BLaER1 (cell line): ENCODE measurements around the gene ZNF407.

Experiments
- H3K27ac ChIP-seq: shearing (Covaris generic); formaldehyde crosslinking; 2 replicates; pipeline ENCODE4 v1.8.1; 2022
- H3K27me3 ChIP-seq: shearing (Covaris generic); formaldehyde crosslinking; 2 replicates; pipeline ENCODE4 v1.8.1; 2022
- H3K36me3 ChIP-seq: shearing (Covaris generic); formaldehyde crosslinking; 2 replicates; pipeline ENCODE4 v1.8.1; 2022
- H3K4me1 ChIP-seq: shearing (Covaris generic); formaldehyde crosslinking; 2 replicates; pipeline ENCODE4 v1.8.1; 2022
- H3K4me2 ChIP-seq: shearing (Covaris generic); formaldehyde crosslinking; 2 replicates; pipeline ENCODE4 v1.8.1; 2022
- H3K4me3 ChIP-seq: shearing (Covaris generic); formaldehyde crosslinking; 2 replicates; pipeline ENCODE4 v1.8.1; 2022
- H3K9ac ChIP-seq: shearing (Covaris generic); formaldehyde crosslinking; 2 replicates; pipeline ENCODE4 v1.8.1; 2022
- H3K9me3 ChIP-seq: shearing (Covaris generic); formaldehyde crosslinking; 2 replicates; pipeline ENCODE4 v1.8.1; 2022
- H4K20me1 ChIP-seq: shearing (Covaris generic); formaldehyde crosslinking; 2 replicates; pipeline ENCODE4 v1.8.1; 2022
- Cebpa-rat ChIP-seq: shearing (Covaris generic); IDR thresholded peaks from 2 replicates; pipeline ENCODE4 v1.8.1; 2022

Gene ZNF407

GRCh38 chr18:74929110-74929509 lies 331.4 kb downstream of the ZNF407 start:
- Histone ChIP-seq H4K20me1 (no peaks in the 10 kb centered on the region), H3K4me2 (no peak overlapping the region), H3K36me3 (peaks cover 7% of the 10 kb centered on the region; the same call in 1 of the 2 replicates), H3K27me3 (no peaks in the 10 kb centered on the region), H3K4me3 (no peak overlapping the region), H3K9ac (no peak overlapping the region), H3K27ac (no peak overlapping the region), H3K4me1 (no peaks in the 10 kb centered on the region), H3K9me3 (no peaks in the 10 kb centered on the region)
- no peak for TF ChIP-seq Cebpa-rat

- no peaks in the 10 kb centered on the region for H3K27me3 ChIP-seq
- TF ChIP-seq Cebpa-rat: no peak
- no peaks in the 10 kb centered on the region for H4K20me1 ChIP-seq
- H3K9me3 ChIP-seq: no peaks in the 10 kb centered on the region
- H3K27ac ChIP-seq: no peak overlapping the region
- H3K36me3 ChIP-seq: peaks cover 7% of the 10 kb centered on the region; the same call in 1 of the 2 replicates
- H3K4me1 ChIP-seq: no peaks in the 10 kb centered on the region
- no peak overlapping the region for H3K4me3 ChIP-seq
- no peak overlapping the region for H3K9ac ChIP-seq
- H3K4me2 ChIP-seq: no peak overlapping the region
Observed at GRCh38 chr18:74930616-74931015, 332.9 kb downstream of the ZNF407 start.

GRCh38 chr18:74933930-74934329 lies 336.3 kb downstream of the ZNF407 start:
- Histone ChIP-seq H3K9me3 (no peaks in the 10 kb centered on the region), H3K27ac (no peak overlapping the region), H3K4me3 (no peak overlapping the region), H3K4me2 (no peak overlapping the region), H3K36me3 (peaks cover 7% of the 10 kb centered on the region; the same call in 1 of the 2 replicates), H3K9ac (no peak overlapping the region), H3K4me1 (no peaks in the 10 kb centered on the region), H4K20me1 (no peaks in the 10 kb centered on the region), H3K27me3 (no peaks in the 10 kb centered on the region)
- TF ChIP-seq Cebpa-rat: no peak

- Histone ChIP-seq H3K36me3 (peaks cover 7% of the 10 kb centered on the region; the same call in 1 of the 2 replicates), H3K4me1 (no peaks in the 10 kb centered on the region), H3K4me2 (no peak overlapping the region), H3K27me3 (no peaks in the 10 kb centered on the region), H3K27ac (no peak overlapping the region), H3K9me3 (no peaks in the 10 kb centered on the region), H3K4me3 (no peak overlapping the region), H4K20me1 (no peaks in the 10 kb centered on the region), H3K9ac (no peak overlapping the region)
- no peak for TF ChIP-seq Cebpa-rat
Observed at GRCh38 chr18:74935434-74935833, 337.8 kb downstream of the ZNF407 start.

- no peak overlapping the region for H3K4me3 ChIP-seq
- H3K27ac ChIP-seq: no peak overlapping the region
- no peaks in the 10 kb centered on the region for H4K20me1 ChIP-seq
- H3K4me2 ChIP-seq: no peak overlapping the region
- TF ChIP-seq Cebpa-rat: no peak
- H3K9me3 ChIP-seq: no peaks in the 10 kb centered on the region
- H3K9ac ChIP-seq: no peak overlapping the region
- peaks cover 7% of the 10 kb centered on the region; the same call in 1 of the 2 replicates for H3K36me3 ChIP-seq
- no peaks in the 10 kb centered on the region; the same call in 1 of the 2 replicates for H3K4me1 ChIP-seq
- H3K27me3 ChIP-seq: no peaks in the 10 kb centered on the region
Observed at GRCh38 chr18:74936343-74936742, 338.7 kb downstream of the ZNF407 start.

- H3K9ac ChIP-seq: no peak overlapping the region
- no peak overlapping the region for H3K4me3 ChIP-seq
- no peaks in the 10 kb centered on the region for H3K9me3 ChIP-seq
- no peak overlapping the region for H3K4me2 ChIP-seq
- TF ChIP-seq Cebpa-rat: no peak
- no peaks in the 10 kb centered on the region for H3K27me3 ChIP-seq
- H4K20me1 ChIP-seq: no peaks in the 10 kb centered on the region
- H3K27ac ChIP-seq: no peak overlapping the region
- peaks cover 8% of the 10 kb centered on the region for H3K4me1 ChIP-seq
- H3K36me3 ChIP-seq: peaks cover 7% of the 10 kb centered on the region; the same call in 1 of the 2 replicates
Observed at GRCh38 chr18:74937291-74937690, 339.6 kb downstream of the ZNF407 start.

- Histone ChIP-seq H3K36me3 (no peaks in the 10 kb centered on the region; the same call in 1 of the 2 replicates), H4K20me1 (no peaks in the 10 kb centered on the region), H3K4me3 (no peak overlapping the region), H3K27ac (0 out of 2 replicates have a peak overlapping the region, but pooled peaks have one; percentile 3), H3K4me1 (peaks cover 20% of the 10 kb centered on the region), H3K9me3 (no peaks in the 10 kb centered on the region), H3K4me2 (no peak overlapping the region), H3K27me3 (no peaks in the 10 kb centered on the region), H3K9ac (no peak overlapping the region)
- TF ChIP-seq Cebpa-rat: no peak
Observed at GRCh38 chr18:74940856-74941255, 343.2 kb downstream of the ZNF407 start.

- Histone ChIP-seq H3K36me3 (no peaks in the 10 kb centered on the region; the same call in 1 of the 2 replicates), H3K27me3 (no peaks in the 10 kb centered on the region), H3K4me1 (peaks cover 20% of the 10 kb centered on the region), H3K9ac (no peak overlapping the region), H3K27ac (peak overlapping the region; percentile 51; the same call in 1 of the 2 replicates), H3K4me2 (peak overlapping the region; percentile 58), H3K4me3 (no peak overlapping the region), H4K20me1 (no peaks in the 10 kb centered on the region), H3K9me3 (no peaks in the 10 kb centered on the region)
- TF ChIP-seq Cebpa-rat: no peak
Observed at GRCh38 chr18:74942319-74942910, 344.7 kb downstream of the ZNF407 start.

GRCh38 chr18:74944676-74945075 lies 347.0 kb downstream of the ZNF407 start:
- H3K4me1 ChIP-seq: peaks cover 20% of the 10 kb centered on the region
- no peak for TF ChIP-seq Cebpa-rat

GRCh38 chr18:74945774-74946545 lies 348.3 kb downstream of the ZNF407 start:
- Histone ChIP-seq H3K4me3 (no peak overlapping the region), H3K36me3 (no peaks in the 10 kb centered on the region), H3K4me2 (no peak overlapping the region), H3K27me3 (no peaks in the 10 kb centered on the region), H4K20me1 (no peaks in the 10 kb centered on the region), H3K4me1 (peaks cover 20% of the 10 kb centered on the region), H3K9me3 (no peaks in the 10 kb centered on the region), H3K9ac (no peak overlapping the region), H3K27ac (no peak overlapping the region)
- TF ChIP-seq Cebpa-rat: no peak

More at GRCh38 chr18:74944676-74945075, 347.0 kb downstream of the ZNF407 start:
- Histone ChIP-seq H3K36me3 (no peaks in the 10 kb centered on the region; the same call in 1 of the 2 replicates), H3K9ac (no peak overlapping the region), H3K27ac (no peak overlapping the region), H3K4me2 (no peak overlapping the region), H3K9me3 (no peaks in the 10 kb centered on the region), H3K4me3 (no peak overlapping the region), H3K27me3 (no peaks in the 10 kb centered on the region), H4K20me1 (no peaks in the 10 kb centered on the region)
